DOHH2 (cell line): Measurements from ENCODE around the gene C1orf122.
A peak's percentile ranks its signal among the peaks of the same experiment; 100 is the strongest.

Experiments
- CTCF ChIP-seq: fragments of 200-600 bp; sonication (generic); IDR thresholded peaks from one replicate; pipeline ENCODE4 v1.5.1; 2014; ENCODE audit warnings: antibody characterized with exemption, mild to moderate bottlenecking, low read depth, low read length; ENCODE audit not compliant: poor library complexity, severe bottlenecking
- EZH2phosphoT487 ChIP-seq: fragments of 200-600 bp; sonication (generic); IDR thresholded peaks from 2 replicates; pipeline ENCODE4 v1.6.1; 2017; ENCODE audit warnings: borderline replicate concordance, mild to moderate bottlenecking, antibody characterized with exemption, low read length, moderate library complexity, mixed read lengths

GRCh38 chr1:37808369-37809319 lies 1.1 kb downstream of the C1orf122 start:
- TF ChIP-seq CTCF: peak; percentile 9
- TF ChIP-seq EZH2phosphoT487: no peak
